Brain microvascular endothelial cell (primary cell): ENCODE data around the gene CHRNG.
A peak's percentile ranks its signal among the peaks of the same experiment; 100 is the strongest.

Experiments
- DNase-seq: peaks from one replicate; pipeline ENCODE4 v3.0.0-alpha.2; 2020
- H3K27ac ChIP-seq: fragments of 250-450 bp; sonication (Bioruptor Pico); 2 replicates; pipeline ENCODE4 v1.5.1; 2020; ENCODE audit warnings: mild to moderate bottlenecking, moderate library complexity
- H3K27me3 ChIP-seq: fragments of 250-450 bp; sonication (Bioruptor Pico); replicated peaks from 2 replicates; pipeline ENCODE4 v1.5.1; 2020; ENCODE audit warnings: mild to moderate bottlenecking
- H3K36me3 ChIP-seq: fragments of 250-450 bp; sonication (Bioruptor Pico); replicated peaks from 2 replicates; pipeline ENCODE4 v1.5.1; 2020; ENCODE audit warnings: mild to moderate bottlenecking
- H3K4me3 ChIP-seq: 2 replicates; pipeline ENCODE4 v1.5.1; 2011; ENCODE audit warnings: low read depth, mild to moderate bottlenecking, control low read depth, low read length, moderate library complexity
- CTCF ChIP-seq: IDR thresholded peaks from 2 replicates; pipeline ENCODE4 v1.5.1; 2011; ENCODE audit warnings: low read depth, mild to moderate bottlenecking, moderate library complexity, low read length, control low read depth, inconsistent platforms; ENCODE audit errors: missing control alignments
- in situ Hi-C: cut with HindIII; loops from 2 replicates; pipeline ENCODE4 v1.10.0; 2017; ENCODE audit warnings: low sequenced_read_pairs, low pct_ligation_motif_present

Gene CHRNG

DNA sequence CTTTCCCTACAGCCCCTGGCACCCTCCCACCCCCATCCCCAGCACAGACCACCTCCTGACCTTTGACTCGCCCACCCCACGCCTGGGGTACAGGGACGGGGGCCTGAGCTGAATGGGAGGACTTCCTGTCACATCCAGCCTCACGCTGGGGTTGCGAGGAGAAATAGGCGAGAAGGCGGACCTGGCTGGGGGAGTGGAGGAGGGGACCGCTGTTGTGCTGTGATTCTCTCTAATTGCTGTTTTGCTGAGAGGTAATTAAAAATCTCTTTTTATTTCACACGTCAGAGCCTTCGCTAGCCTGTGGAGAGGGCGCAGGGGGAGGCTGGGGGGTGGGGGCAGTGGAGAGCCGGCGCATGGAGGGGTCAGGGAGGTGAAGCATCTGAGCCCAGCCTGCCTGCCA, 42.1 kb upstream of the CHRNG start:
- Histone ChIP-seq H3K4me3 (no peak overlapping the region), H3K36me3 (no peaks in the 10 kb centered on the region), H3K27ac (no peak overlapping the region), H3K27me3 (peaks cover 13% of the 10 kb centered on the region)
- in situ Hi-C loops, result no loop called here
- no peak for TF ChIP-seq CTCF
- no peak for DNase-seq

DNA sequence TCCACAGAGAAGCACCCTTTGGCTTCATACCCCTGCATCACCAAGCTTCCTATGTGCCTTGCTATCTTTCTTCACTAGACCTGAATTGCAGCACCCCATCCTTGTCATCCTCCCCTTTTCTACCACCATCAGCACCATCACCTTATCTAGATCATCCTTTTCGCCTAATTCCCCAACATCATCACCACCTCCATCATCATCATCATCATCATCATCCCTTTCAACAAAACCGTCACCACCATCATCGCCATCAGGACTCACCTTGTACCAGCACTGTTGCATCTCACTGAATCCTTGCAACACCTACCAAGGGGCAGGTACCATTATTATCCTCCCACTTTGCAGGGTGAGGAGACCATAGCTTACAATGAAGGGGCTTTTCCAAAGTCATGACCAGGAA, 41.0 kb upstream of the CHRNG start:
- peaks cover 22% of the 10 kb centered on the region for H3K27me3 ChIP-seq
- no peak overlapping the region for H3K27ac ChIP-seq
- DNase-seq, result no peak
- no peak for TF ChIP-seq CTCF
- in situ Hi-C loops, result no loop called here
- no peaks in the 10 kb centered on the region for H3K36me3 ChIP-seq
- no peak overlapping the region for H3K4me3 ChIP-seq

DNA sequence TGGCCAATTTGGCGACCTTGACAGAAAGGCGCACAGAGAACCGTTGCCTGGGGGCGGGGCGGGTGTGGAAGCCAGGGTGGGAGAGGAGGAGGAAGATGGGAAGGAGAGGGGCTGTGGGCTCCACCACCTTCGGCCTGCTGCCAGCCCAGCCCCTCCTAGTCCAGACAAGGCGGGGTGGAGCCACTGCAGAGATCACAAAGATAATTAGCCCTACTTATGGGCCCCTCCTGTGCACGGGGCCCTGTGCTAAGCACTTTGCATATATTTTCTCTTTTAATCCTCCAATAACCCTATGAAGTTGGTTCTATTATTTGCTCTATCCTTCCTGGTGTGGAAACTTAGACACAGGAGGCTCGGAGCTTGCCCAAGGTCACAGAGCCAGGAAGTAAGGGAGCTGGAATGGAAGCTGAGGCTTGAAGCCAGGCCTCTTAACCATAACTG, 38.1 kb upstream of the CHRNG start:
- in situ Hi-C loops, result no loop called here
- Histone ChIP-seq H3K36me3 (no peaks in the 10 kb centered on the region), H3K4me3 (no peak overlapping the region), H3K27me3 (peaks cover 47% of the 10 kb centered on the region), H3K27ac (no peak overlapping the region)
- DNase-seq, result no peak
- no peak for TF ChIP-seq CTCF

DNA sequence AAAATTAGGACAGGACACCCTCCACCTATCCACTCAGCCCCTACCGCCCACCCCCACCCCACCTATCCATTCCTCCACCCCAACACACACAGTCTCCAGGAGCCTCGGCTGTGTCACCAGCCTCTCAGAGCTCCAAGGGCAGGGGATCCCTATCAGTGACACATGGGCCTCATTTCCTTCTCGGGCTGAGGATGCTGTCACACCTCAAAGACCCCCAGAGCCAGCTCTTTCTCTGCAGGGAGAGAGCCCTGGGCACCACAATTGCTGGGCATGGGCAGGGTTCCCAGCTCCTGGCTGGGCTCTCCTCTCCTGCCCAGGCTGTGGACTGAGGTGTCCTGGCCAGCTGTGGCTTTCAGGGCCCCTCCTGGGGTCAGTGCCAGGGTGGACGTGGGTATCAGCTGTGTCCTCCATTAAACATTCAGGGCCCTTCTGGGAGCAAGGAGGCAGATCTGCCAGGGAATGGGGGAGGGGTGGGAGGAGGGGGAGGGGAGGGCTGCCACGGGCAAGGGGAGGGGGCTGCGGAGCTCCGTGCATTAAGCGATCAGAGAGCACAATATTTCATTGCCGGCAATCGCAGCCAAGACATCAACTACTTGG, 37.6 kb upstream of the CHRNG start:
- Histone ChIP-seq H3K4me3 (no peak overlapping the region), H3K27me3 (peaks cover 52% of the 10 kb centered on the region), H3K36me3 (no peaks in the 10 kb centered on the region), H3K27ac (no peak overlapping the region)
- TF ChIP-seq CTCF, result no peak
- in situ Hi-C loops, result no loop called here
- no peak for DNase-seq

GRCh38 chr2:232502511-232502910, 37.0 kb upstream of the CHRNG start:
- Histone ChIP-seq H3K4me3 (no peak overlapping the region), H3K27ac (no peak overlapping the region), H3K36me3 (no peaks in the 10 kb centered on the region), H3K27me3 (peaks cover 52% of the 10 kb centered on the region)
- in situ Hi-C loops, result no loop called here
- TF ChIP-seq CTCF, result no peak
- no peak for DNase-seq

DNA sequence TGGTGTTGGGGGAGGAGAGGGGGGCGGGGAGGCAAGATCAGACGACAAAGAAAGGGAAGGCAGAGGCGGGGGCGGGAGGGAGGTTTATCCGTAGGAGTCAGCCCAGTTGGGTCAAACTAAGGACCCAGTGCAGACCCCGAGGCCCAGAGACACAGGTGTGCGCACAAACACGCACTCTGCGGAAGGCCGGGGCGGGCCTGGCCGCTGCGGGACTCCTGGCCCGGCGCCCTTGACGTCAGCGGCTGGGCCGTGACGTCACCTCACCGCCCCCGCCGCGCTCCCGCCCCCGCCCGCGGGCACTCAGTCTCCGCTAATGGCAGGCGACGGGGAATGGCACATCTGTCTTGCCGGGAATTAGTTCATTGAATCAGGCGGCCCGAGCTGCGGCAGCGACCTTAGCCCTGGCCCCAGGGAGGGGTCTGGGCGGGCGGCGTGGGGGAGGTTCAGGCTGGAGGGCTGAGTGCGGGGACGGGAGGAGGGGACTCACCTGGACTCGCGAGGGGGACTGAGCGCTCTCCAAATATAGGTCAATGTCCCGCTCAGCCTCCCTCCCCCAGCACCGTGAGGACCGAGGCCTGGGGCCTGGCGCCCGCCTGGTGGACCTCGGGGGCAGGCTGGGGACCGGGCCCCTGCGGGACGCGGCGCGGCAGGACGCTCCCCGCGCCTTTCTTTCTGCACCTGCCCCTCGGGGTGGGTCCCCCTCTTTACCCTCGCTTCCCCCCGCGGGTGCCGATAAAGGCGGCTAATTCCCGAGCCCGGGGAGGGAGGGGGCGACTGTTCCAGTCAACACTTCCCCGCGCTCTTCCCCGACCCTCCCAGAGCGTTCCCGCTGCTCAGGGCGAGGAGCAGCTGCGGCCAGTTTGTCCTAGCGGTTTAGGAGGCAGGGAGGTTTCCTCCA, 36.3 kb upstream of the CHRNG start:
- Histone ChIP-seq H3K4me3 (no peak overlapping the region), H3K27ac (no peak overlapping the region), H3K36me3 (no peaks in the 10 kb centered on the region), H3K27me3 (peaks cover 52% of the 10 kb centered on the region)
- TF ChIP-seq CTCF, result no peak
- peak; percentile 14 for DNase-seq
- in situ Hi-C loops, result no loop called here
